H1 (cell line): ENCODE results near the gene TMUB2. TPM values are rescaled to one million over a fixed set of nuclear protein-coding genes. Genes with fewer than 3 reads are reported as not detected.

ENCODE experiments used
- CTCF ChIA-PET: fragments of 300-600 bp; sonication (Branson Sonifier 250); formaldehyde crosslinking; loops from one replicate; lab custom pipeline; 2021; ENCODE audit not compliant: partially characterized antibody; lab: Charles Lee
- POLR2A ChIA-PET: fragments of 300-600 bp; sonication (Branson Sonifier 250); formaldehyde crosslinking; loops from one replicate; lab custom pipeline; 2021; ENCODE audit warnings: inconsistent platforms; ENCODE audit not compliant: partially characterized antibody; lab: Charles Lee
- DNase-seq, 2 experiments: peaks; one replicate each; pipeline versions ENCODE4 v3.0.0 to v3.0.0-alpha.2; 2010 to 2022; ENCODE audit warnings: low spot score in 2 of 2, low read depth in 1 of 2, mixed read lengths in 1 of 2
- FAIRE-seq: peaks from 2 replicates; lab custom pipeline; 2011; peaks lifted over from hg19 to GRCh38; lab: Jason Lieb, UNC
- H2AFZ ChIP-seq: 2 replicates; pipeline ENCODE4 v1.8.1; 2012; ENCODE audit warnings: low read length, inconsistent platforms
- H2AK5ac ChIP-seq: 2 replicates; pipeline ENCODE4 v1.6.1; 2013; ENCODE audit warnings: low read depth, low read length
- H2BK120ac ChIP-seq: replicated peaks from 2 replicates; pipeline ENCODE3; 2013; ENCODE audit warnings: low read depth, low read length, inconsistent platforms
- H2BK12ac ChIP-seq: 2 replicates; pipeline ENCODE4 v1.6.1; 2013; ENCODE audit warnings: low read depth, low read length
- H2BK15ac ChIP-seq: 2 replicates; pipeline ENCODE4 v1.6.1; 2013; ENCODE audit warnings: low read length
- H2BK20ac ChIP-seq: 2 replicates; pipeline ENCODE4 v1.6.1; 2013; ENCODE audit warnings: low read length
- H2BK5ac ChIP-seq: 2 replicates; pipeline ENCODE4 v1.6.1; 2013; ENCODE audit warnings: low read depth, low read length
- H3K14ac ChIP-seq: 2 replicates; pipeline ENCODE4 v1.6.1; 2013; ENCODE audit warnings: inconsistent platforms; ENCODE audit not compliant: insufficient read length
- H3K18ac ChIP-seq: 2 replicates; pipeline ENCODE4 v1.6.1; 2013; ENCODE audit warnings: low read length; ENCODE audit errors: extremely low read depth
- H3K23ac ChIP-seq: 2 replicates; pipeline ENCODE4 v1.6.1; 2013; ENCODE audit warnings: inconsistent platforms; ENCODE audit not compliant: insufficient read length
- H3K23me2 ChIP-seq: 2 replicates; pipeline ENCODE4 v1.6.1; 2013; ENCODE audit warnings: low read depth, low read length
- H3K27ac ChIP-seq: 2 replicates; pipeline ENCODE4 v1.6.1; 2011; ENCODE audit warnings: low read depth, low read length, inconsistent platforms
- H3K27me3 ChIP-seq, 4 experiments: replicated peaks in 1 of 4; 1 replicate in 1 of 4; 2 replicates in 3 of 4; pipeline versions ENCODE4 v1.6.1 to v1.8.1; 2011 to 2013; ENCODE audit warnings: low read length in 3 of 4, mild to moderate bottlenecking in 3 of 4, inconsistent platforms in 2 of 4, mixed read lengths in 2 of 4, moderate library complexity in 1 of 4; ENCODE audit not compliant: control insufficient read depth in 3 of 4, insufficient read depth in 3 of 4; ENCODE audit errors: extremely low read depth in 1 of 4
- H3K36me3 ChIP-seq, 4 experiments: 2 replicates each; pipeline versions ENCODE4 v1.6.1 to v1.8.1; 2011 to 2013; ENCODE audit warnings: mild to moderate bottlenecking in 4 of 4, low read length in 3 of 4, moderate library complexity in 2 of 4, control low read depth in 1 of 4, inconsistent platforms in 1 of 4; ENCODE audit not compliant: insufficient read depth in 4 of 4, control insufficient read depth in 2 of 4
- H3K4ac ChIP-seq: replicated peaks from 2 replicates; pipeline ENCODE3; 2013; ENCODE audit warnings: low read length, low read depth, mixed read lengths, inconsistent platforms; ENCODE audit not compliant: insufficient read length
- H3K4me1 ChIP-seq, 4 experiments: replicated peaks in 1 of 4; 1 replicate in 1 of 4; 2 replicates in 3 of 4; pipeline versions ENCODE4 v1.6.1 to v1.8.1; 2011 to 2013; ENCODE audit warnings: low read length in 3 of 4, inconsistent platforms in 2 of 4, mixed read lengths in 1 of 4; ENCODE audit not compliant: insufficient read depth in 4 of 4, control insufficient read depth in 3 of 4
- H3K4me2 ChIP-seq, 2 experiments: 2 replicates each; pipeline versions ENCODE4 v1.6.1 to v1.8.1; 2011 to 2013; ENCODE audit warnings: low read depth in 2 of 2, low read length in 2 of 2, control low read depth in 1 of 2, inconsistent platforms in 1 of 2, mild to moderate bottlenecking in 1 of 2; ENCODE audit not compliant: insufficient read depth in 1 of 2
- H3K4me3 ChIP-seq, 4 experiments: fragments of 200-600, 300-600 bp in 1 of 4; sonication (generic), shearing (Covaris generic), sonication (Bioruptor Twin) in 1 of 4; 2 replicates each; pipeline versions ENCODE4 v1.5.1 to v1.8.1; 2011 to 2016; ENCODE audit warnings: low read length in 4 of 4, low read depth in 3 of 4, control low read depth in 2 of 4, inconsistent platforms in 2 of 4, mild to moderate bottlenecking in 2 of 4, mixed read lengths in 1 of 4, moderate library complexity in 1 of 4; ENCODE audit not compliant: insufficient read depth in 2 of 4; ENCODE audit errors: extremely low read depth in 1 of 4
- H3K56ac ChIP-seq: replicated peaks from 2 replicates; pipeline ENCODE3; 2013; ENCODE audit warnings: low read depth, mild to moderate bottlenecking, mixed read lengths, low read length, inconsistent platforms; ENCODE audit not compliant: insufficient read length
- H3K79me1 ChIP-seq: 2 replicates; pipeline ENCODE4 v1.6.1; 2013; ENCODE audit warnings: low read depth, low read length, control low read depth
- H3K79me2 ChIP-seq, 2 experiments: 2 replicates each; pipeline versions ENCODE4 v1.6.1 to v1.8.1; 2012 to 2013; ENCODE audit warnings: low read length in 2 of 2, mild to moderate bottlenecking in 2 of 2, inconsistent platforms in 1 of 2; ENCODE audit not compliant: insufficient read depth in 2 of 2, control insufficient read depth in 1 of 2
- H3K9ac ChIP-seq, 4 experiments: replicated peaks in 1 of 4; 1 replicate in 1 of 4; 2 replicates in 3 of 4; pipeline versions ENCODE4 v1.6.1 to v1.8.1; 2011 to 2013; ENCODE audit warnings: low read depth in 3 of 4, low read length in 3 of 4, control low read depth in 2 of 4, mild to moderate bottlenecking in 2 of 4, moderate library complexity in 2 of 4, inconsistent platforms in 1 of 4; ENCODE audit errors: extremely low read depth in 1 of 4
- H3K9me3 ChIP-seq, 2 experiments: 2 replicates each; pipeline versions ENCODE4 v1.6.1 to v1.8.1; 2012 to 2013; ENCODE audit warnings: mild to moderate bottlenecking in 2 of 2, moderate library complexity in 2 of 2, control low read depth in 1 of 2, inconsistent platforms in 1 of 2, low read depth in 1 of 2, low read length in 1 of 2, mixed read lengths in 1 of 2; ENCODE audit not compliant: insufficient read depth in 2 of 2
- H4K20me1 ChIP-seq, 2 experiments: replicated peaks in 1 of 2; 2 replicates each; pipeline versions ENCODE3 to v1.8.1; 2011 to 2013; ENCODE audit warnings: inconsistent platforms in 2 of 2, low read length in 2 of 2, mild to moderate bottlenecking in 1 of 2; ENCODE audit not compliant: insufficient read depth in 2 of 2, control insufficient read depth in 1 of 2
- H4K5ac ChIP-seq: 2 replicates; pipeline ENCODE4 v1.6.1; 2013; ENCODE audit warnings: low read length, low read depth, mixed read lengths, inconsistent platforms; ENCODE audit not compliant: insufficient read length
- H4K8ac ChIP-seq: 2 replicates; pipeline ENCODE4 v1.8.0; 2013; ENCODE audit warnings: mild to moderate bottlenecking, moderate library complexity, low read length, inconsistent platforms; ENCODE audit not compliant: insufficient read depth; ENCODE audit errors: extremely low read depth
- H4K91ac ChIP-seq: replicated peaks from 2 replicates; pipeline ENCODE3; 2013; ENCODE audit warnings: low read length, mixed read lengths, inconsistent platforms; ENCODE audit not compliant: insufficient read length
- BCL11A ChIP-seq, 2 experiments: IDR thresholded peaks; one replicate each; pipeline ENCODE4 v1.6.1; 2011; ENCODE audit warnings: low read depth in 2 of 2, low read length in 2 of 2, mild to moderate bottlenecking in 2 of 2
- CEBPB ChIP-seq: IDR thresholded peaks from 2 replicates; pipeline ENCODE4 v1.6.1; 2012; ENCODE audit warnings: low read depth, low read length
- HDAC6 ChIP-seq: IDR thresholded peaks from one replicate; pipeline ENCODE4 v1.7.1; 2012; ENCODE audit warnings: low read depth, mild to moderate bottlenecking, inconsistent platforms, low read length, moderate library complexity
- MAFK ChIP-seq: IDR thresholded peaks from 2 replicates; pipeline ENCODE4 v1.6.1; 2012; ENCODE audit warnings: low read depth, mild to moderate bottlenecking, improper control_type of control experiment, low read length
- NANOG ChIP-seq: IDR thresholded peaks from 2 replicates; pipeline ENCODE4 v1.6.1; 2011; ENCODE audit warnings: low read length, low read depth, mild to moderate bottlenecking, inconsistent platforms; ENCODE audit not compliant: insufficient read depth, poor library complexity, severe bottlenecking
- RFX5 ChIP-seq: IDR thresholded peaks from 2 replicates; pipeline ENCODE4 v1.6.1; 2011; ENCODE audit warnings: low read depth, low read length, improper control_type of control experiment, borderline replicate concordance
- RNF2 ChIP-seq: fragments of 200-900, 300-1000 bp; sonication (generic); IDR thresholded peaks from 2 replicates; pipeline ENCODE4 v1.7.1; 2016; ENCODE audit warnings: borderline replicate concordance, low read depth, mild to moderate bottlenecking, antibody characterized with exemption, low read length; ENCODE audit not compliant: poor library complexity, severe bottlenecking; ENCODE audit errors: missing control alignments
- SIX5 ChIP-seq: IDR thresholded peaks from 2 replicates; pipeline ENCODE4 v1.6.1; 2011; ENCODE audit warnings: mild to moderate bottlenecking, low read depth, low read length
- SP1 ChIP-seq: IDR thresholded peaks from 2 replicates; pipeline ENCODE4 v1.6.1; 2011; ENCODE audit warnings: low read depth, low read length
- TEAD4 ChIP-seq: IDR thresholded peaks from 2 replicates; pipeline ENCODE4 v1.6.1; 2012; ENCODE audit warnings: low read depth, low read length, inconsistent platforms, mixed read lengths
- WGBS, 2 experiments: shearing (Covaris generic) in 1 of 2; methylation state at CpG; one replicate each; pipeline versions ENCODE4 v1.1.6 to v1.1.7; 2013 to 2015; ENCODE audit warnings: low lambda C conversion rate in 2 of 2, mixed read lengths in 2 of 2, inconsistent platforms in 1 of 2, low coverage in 1 of 2, missing lambda C conversion rate in 1 of 2; ENCODE audit not compliant: insufficient replicate concordance in 2 of 2, insufficient coverage in 1 of 2, insufficient read length in 1 of 2; ENCODE audit errors: extremely low coverage in 1 of 2, missing lambda C conversion rate in 1 of 2; 5-methylcytosine and 5-hydroxymethylcytosine counted together
- polyA plus RNA-seq, 7 experiments: library from polyadenylated mRNA; depleted of rRNA in 3 of 7; stranded (reverse) in 5 of 7; unstranded in 2 of 7; fragments of >200 nt in 5 of 7; fragments of 200-250 nt in 2 of 7; gene quantifications; 1 replicate in 5 of 7; 2 replicates in 1 of 7; 4 replicates in 1 of 7; pipeline versions ENCODE4 v1.2.1 to v1.2.3, GENCODE V29; 2011 to 2013; ENCODE audit warnings: missing spikeins in 2 of 7, mixed read lengths in 2 of 7
- total RNA-seq: library from RNA; stranded (reverse); fragmentation: NEBNext Ultra II Directional; extraction: Animal tissue kit (Norgen Biotek cat#: 25700); gene quantifications from 2 replicates; pipeline ENCODE4 v1.2.1, GENCODE V29; 2021

The TMUB2 gene
- total and polyA plus RNA-seq, 2 of the 8 experiments (the other 6 are each of a cell fraction or from before 2014, with no cell fraction given): 18.5 to 30.5 TPM

- H4K91ac ChIP-seq: no peak overlapping the region
- H3K79me1 ChIP-seq: no peaks in the 10 kb centered on the region
- no peak overlapping the region for H3K14ac ChIP-seq
- no peak overlapping the region for H2BK120ac ChIP-seq
- no peak overlapping the region for H3K23ac ChIP-seq
- no peak overlapping the region for H3K56ac ChIP-seq
- H3K9ac ChIP-seq: no peak overlapping the region
- CTCF ChIA-PET: no interaction called here
- no peak overlapping the region for H4K8ac ChIP-seq
- no peak for DNase-seq
- POLR2A ChIA-PET: no interaction called here
- H3K4ac ChIP-seq: no peak overlapping the region
- no peak overlapping the region for H2AK5ac ChIP-seq
- H2AFZ ChIP-seq: no peak overlapping the region
- H3K27me3 ChIP-seq: no peaks in the 10 kb centered on the region; a peak in 1 of 7 replicates
- H3K79me2 ChIP-seq: no peaks in the 10 kb centered on the region
- no peak overlapping the region for H3K18ac ChIP-seq
- H4K20me1 ChIP-seq: no peaks in the 10 kb centered on the region
- H3K4me1 ChIP-seq: no peaks in the 10 kb centered on the region
- H4K5ac ChIP-seq: no peak overlapping the region
- no peak for FAIRE-seq
- H2BK15ac ChIP-seq: no peak overlapping the region
- H3K36me3 ChIP-seq: no peaks in the 10 kb centered on the region
- TF ChIP-seq RFX5 (no peak), NANOG (no peak), SP1 (no peak), CEBPB (no peak), RNF2 (no peak), SIX5 (no peak), HDAC6 (no peak), BCL11A (IDR thresholded peaks at IDR 0.05; ENCODE audit: low read depth in 2 of 2, low read length in 2 of 2) (no peak), TEAD4 (no peak), MAFK (no peak)
- no peak overlapping the region for H2BK5ac ChIP-seq
- H3K27ac ChIP-seq: no peak overlapping the region
- peaks cover 0 to 6% of the 10 kb centered on the region in 2 experiments; a peak in 1 of 4 replicates for H3K9me3 ChIP-seq
- no peak overlapping the region for H2BK12ac ChIP-seq
- no peak overlapping the region for H3K4me3 ChIP-seq
- no peaks in the 10 kb centered on the region for H3K23me2 ChIP-seq
- no peak overlapping the region for H2BK20ac ChIP-seq
- WGBS, 2 experiments: 84% methylated on average over 5 of the region's 5 CpGs; no CpG with 5 or more reads in 1 of the 2 experiments
- no peak overlapping the region for H3K4me2 ChIP-seq
Observed at GRCh38 chr17:44233582-44233981, 46.8 kb downstream of the TMUB2 start.
